COLO668 (cell line): Measurements from ENCODE around the gene ZNF331.

Source experiments
- DNase-seq: peaks from one replicate; lab custom pipeline; 2025; ENCODE audit not compliant: unreplicated experiment; lab: John Stamatoyannopoulos, UW

Gene ZNF331

DNA sequence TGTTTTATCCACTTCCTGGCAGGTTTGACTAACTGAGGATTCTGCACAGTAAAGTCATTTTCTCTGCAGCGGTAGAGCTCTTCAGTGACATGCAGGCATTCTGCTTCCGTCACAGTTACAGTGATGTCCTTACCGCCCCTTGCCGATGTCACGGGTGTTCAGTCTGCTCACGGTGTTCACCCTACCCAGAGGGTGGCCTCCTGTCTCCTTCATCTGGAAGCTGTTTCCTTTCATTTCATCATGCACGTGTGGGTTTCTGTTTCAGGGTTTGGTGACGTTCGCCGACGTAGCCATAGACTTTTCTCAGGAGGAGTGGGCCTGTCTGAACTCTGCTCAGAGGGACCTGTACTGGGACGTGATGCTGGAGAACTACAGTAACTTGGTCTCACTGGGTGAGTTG is 33.4 kb downstream of the ZNF331 start:
- no peak for DNase-seq

DNA sequence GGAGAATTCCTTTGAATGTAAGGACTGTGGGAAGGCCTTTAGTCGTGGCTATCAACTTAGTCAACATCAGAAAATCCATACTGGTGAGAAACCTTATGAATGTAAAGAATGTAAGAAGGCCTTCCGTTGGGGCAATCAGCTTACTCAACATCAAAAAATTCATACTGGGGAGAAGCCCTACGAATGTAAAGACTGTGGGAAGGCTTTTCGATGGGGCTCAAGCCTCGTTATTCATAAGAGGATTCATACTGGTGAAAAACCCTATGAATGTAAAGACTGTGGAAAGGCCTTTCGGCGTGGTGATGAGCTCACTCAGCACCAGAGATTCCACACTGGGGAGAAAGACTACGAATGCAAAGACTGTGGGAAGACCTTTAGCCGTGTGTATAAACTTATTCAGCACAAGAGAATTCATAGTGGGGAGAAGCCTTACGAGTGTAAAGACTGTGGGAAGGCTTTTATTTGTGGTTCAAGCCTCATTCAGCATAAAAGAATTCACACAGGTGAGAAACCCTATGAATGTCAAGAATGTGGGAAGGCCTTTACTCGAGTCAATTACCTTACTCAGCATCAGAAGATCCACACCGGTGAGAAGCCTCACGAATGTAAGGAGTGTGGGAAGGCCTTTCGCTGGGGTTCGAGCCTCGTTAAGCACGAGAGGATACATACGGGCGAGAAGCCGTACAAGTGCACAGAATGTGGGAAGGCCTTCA is 39.2 kb downstream of the ZNF331 start:
- no peak for DNase-seq

DNA sequence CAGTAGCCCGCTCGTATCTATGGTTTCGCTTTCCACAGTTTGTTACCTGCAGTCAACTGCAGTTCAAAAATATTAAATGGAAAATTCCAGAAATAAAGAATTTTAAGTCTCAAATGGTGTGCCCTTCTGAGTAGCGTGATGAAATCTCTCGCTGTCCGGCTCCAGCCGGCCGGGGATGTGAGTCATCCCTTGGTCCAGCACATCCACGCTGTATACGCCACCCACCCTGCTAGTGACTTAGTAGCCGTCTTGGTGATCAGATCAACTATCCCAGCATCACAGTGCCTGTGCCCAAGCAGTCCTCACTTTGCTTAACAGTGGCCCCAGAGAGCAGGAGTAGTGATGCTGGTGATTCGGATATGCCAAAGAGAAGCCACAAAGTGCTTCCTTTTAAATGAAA is 40.0 kb downstream of the ZNF331 start:
- no peak for DNase-seq

DNA sequence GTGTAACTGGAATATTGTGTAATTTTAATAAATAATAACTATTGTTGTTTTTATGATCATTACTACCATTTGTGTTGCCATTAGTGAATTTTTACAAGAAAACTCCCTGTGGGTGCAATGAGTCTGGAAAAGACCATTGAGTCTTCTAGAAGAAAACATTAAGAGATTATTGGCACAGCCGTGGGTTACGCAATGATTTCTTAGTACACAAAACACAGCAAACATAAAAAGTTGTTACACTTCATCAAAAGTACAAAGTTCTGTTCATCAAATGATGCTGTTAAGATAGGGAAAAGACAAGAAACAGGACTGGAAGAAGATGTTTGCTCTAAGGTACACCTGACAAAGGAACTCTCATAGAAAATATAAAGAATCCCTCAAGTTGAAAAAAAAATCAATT is 41.6 kb downstream of the ZNF331 start:
- DNase-seq: no peak

DNA sequence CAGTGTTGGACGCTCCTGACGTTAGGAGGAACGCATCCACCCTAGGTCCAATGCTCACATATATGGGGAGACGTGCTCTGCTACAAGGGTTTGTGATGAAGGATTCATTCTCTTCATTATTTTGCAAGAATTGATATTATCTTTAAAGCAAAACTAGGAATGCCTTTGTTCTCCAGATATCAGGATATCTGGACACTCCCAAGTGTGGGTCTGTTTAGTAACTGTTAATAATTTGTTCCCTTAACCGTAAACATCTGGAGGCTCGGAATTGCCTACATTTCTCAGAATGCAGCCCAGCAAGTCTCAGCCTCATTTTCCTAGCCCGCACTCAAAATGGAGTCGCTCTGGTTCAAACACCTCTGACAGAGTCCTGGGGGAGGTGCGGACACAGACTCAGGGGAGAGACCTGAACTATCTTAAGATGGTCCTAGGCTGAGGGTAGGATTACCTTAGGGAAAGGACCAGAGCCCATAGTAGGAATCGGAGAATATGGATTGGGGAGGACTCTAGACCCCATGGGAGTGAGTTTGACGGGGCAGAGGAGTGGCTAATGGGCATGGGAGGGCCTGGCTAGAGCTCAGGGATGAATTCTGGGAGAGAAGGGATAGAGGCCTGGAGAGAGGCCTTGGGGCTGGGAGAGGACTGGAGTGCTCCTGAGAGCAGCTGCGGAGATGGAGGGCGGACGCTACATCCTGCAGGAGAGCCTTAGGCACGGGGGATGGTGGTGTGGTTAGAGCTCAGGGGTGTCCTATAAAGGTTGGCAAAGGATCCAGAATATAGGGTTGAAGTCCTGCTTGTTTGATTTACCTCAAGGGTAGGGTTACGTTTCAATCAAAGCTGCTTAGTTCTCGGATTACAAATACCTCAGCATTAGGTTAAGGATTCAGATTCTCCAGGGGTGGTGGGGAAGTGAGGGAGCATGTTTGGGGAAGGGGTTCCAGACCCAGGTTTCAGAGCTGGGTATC is 43.2 kb downstream of the ZNF331 start:
- no peak for DNase-seq

DNA sequence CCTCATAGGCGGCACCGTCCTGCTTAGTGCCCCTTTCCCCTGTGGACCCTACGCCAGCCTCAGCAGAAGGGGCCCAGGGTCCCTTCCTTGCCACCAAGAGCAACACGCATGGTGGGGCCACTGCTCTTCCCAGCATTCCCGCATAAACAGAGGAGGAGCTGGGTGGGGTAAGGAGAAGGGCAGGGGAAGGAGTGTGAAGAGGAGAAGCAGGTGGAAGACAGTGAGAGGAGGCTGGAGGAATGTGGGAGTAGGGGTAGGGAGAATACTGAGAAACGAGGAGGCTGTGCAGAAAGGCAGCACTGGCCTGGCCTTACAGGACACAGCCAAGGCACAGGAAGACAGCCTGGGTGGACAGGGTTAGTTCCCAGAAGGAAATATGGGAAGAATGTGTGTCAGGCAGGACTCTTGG is 43.9 kb downstream of the ZNF331 start:
- DNase-seq: no peak

DNA sequence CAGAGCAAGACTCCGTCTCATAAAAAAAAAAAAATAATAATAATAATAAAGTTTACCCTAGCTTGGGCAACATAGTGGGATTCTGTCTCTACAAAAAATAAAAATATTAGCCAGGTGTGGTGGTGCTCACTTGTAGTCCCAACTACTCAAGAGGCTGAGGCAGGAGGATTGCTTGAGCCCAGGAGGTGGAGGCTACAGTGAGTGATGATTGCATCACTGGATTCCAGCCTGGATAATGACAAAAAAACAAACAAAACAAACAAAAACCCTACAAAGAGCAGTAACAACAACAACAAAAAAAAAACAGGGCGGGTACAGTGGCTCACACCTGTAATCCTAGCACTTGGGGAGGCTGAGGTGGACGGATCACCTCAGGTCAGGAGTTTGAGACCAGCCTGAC is 45.2 kb downstream of the ZNF331 start:
- no peak for DNase-seq

DNA sequence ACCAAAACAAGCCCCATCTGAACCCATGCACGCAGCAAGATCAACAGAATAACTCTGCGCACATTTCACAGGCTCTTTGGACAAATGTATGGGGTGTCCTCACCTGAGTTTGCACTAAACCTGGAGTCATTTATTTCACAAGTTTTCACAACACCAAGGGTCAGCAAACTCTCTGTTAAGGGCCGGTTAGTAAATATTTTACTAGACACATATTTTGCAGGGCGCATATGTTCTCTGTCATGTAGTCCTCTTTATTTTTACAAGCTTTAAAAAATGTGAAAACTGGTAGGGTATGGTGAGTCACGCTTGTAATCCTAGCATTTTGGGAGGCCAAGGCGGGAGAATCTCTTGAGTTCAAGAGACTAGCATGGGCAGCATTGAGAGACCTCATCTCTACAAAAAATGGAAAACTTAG is 48.3 kb downstream of the ZNF331 start:
- no peak for DNase-seq

DNA sequence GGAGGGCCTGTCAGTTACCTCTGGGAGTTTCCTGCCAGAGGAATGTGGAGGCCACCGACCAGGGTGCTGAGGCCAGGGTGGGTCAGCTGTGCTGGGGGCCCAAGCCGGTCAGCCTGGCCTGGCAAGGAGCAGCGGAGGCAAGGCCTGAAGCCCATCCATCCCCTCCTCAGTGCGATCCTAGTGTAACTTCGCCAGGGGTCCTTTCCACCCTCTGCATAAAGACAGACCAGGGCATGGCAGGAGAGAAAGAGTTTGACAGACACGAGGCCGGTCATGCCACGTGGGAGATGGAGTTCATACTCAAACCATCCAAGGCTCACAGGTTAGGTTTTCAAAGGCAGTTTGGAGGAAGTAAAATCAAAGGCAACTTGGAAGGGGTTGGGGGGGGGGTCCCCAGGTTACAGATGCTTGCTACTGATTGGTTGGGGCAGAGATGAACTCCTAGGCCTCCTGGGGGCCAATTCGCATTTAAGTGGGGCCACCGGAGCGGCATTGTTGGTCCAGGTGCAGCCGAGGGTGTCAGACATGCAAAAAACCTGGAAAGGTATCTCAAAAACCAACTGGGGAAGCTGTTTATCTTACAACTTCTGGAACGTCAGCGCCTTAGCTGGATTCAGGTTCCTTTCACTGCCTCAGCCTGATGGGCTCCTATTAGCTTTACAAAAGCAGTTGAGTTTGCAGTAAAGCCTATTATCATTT is 57.0 kb downstream of the ZNF331 start:
- DNase-seq: no peak

DNA sequence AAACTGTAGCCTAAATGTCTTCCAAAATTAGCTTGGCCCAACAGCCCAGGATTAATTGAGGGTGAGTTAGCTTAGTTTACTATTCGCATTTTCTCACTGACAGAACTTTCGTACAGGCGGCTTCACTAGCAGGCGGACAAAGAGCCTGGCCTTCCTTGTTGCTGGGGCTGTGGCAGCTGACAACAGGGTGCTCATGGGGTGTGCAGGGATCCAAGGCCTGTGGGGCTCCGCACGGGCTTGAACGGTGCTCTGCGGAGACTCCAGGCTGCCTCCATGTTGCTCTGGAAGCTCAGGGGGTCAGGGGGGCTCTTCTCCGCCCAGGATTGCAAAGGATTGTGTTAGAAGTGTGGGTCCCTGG is 57.5 kb downstream of the ZNF331 start:
- no peak for DNase-seq

DNA sequence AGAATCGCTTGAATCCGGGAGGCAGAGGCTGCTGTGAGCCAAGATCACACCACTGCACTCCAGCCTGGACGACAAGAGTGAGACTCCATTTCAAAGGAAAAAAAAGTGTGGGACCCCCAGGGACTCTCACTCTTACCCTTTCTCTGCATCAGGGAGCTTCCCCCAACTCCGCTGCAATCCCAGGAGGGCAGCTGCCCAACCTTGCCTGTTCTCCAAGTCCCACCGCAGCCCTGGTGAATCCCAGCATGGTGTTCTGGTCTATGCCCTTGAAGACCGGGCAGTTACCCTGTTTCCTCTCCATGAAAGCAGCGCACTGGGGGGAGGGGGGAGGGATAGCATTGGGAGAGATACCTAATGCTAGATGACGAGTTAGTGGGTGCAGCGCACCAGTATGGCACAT is 58.1 kb downstream of the ZNF331 start:
- DNase-seq: no peak

DNA sequence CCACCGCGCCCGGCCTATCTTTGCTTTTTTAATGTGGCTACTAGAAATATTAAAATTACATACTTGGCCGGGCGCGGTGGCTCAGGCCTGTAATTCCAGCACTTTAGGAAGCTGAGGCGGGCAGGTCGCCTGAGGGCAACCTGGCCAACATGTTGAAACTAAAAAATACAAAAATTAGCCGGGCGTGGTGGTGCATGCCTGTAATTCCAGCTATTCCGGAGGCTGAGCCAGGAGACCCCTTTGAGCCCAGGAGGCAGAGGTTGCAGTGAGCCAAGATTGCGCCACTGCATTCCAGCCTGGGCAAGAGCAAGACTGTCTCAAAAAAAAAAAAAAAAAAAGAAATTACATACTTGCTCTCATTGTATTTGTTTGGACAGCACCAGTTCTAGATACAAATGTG is 59.1 kb downstream of the ZNF331 start:
- DNase-seq: no peak

DNA sequence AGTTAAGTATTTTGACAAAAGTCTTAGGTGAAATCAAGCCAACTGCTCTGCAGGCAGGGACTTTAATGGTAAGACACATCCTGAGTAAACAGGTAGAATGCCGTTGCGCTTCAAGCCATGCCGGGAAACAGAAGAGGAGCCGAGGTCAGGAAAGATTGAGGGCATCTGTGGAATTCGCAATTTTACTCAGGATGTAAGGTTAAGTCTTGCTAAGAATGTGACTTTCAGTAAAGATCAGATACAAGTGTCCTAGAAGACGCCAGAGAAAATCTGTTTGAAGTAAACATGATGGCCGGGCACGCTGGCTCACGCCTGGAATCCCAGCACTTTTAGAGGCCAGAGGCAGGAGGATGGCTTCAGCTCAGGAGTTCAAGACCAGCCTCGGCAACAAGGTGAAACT is 60.4 kb downstream of the ZNF331 start:
- no peak for DNase-seq

DNA sequence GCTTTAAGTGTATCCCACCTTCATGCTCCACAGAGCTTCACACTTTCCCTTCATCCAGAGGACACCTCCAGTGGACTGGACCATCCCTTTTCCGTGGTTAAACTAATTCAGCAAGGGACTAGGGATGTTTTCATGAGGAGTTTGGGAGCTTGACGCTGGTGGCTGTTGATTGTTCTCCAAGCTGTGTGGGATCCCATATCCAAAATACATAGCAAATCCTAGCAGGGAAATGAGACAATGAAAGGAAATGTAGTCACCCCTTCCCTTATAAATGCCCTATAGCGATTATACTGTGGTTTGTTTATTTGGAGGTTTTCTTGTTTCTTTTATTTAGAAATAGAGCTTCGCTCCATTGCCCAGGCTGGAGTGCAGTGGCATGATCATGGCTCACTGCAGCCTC is 62.3 kb downstream of the ZNF331 start:
- DNase-seq: no peak

DNA sequence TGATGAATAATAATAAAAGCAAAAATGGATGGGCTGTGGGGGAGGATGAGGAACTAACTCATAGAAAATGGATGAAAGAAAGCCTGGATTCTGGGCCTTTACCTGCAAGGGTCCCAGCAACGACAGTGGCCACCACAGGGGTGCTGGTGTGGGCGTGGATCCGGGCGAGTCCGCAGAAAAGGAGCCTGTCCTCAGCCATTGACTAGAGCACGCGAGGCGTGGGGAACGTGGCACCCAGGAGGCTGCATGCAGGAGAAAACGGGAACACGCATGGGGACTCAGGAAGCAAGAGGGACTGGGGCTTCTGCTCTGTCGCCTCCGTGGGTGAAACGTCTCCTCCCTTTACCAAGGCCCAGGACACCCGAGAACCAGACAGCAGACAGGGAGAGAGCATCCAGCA is 68.1 kb downstream of the ZNF331 start:
- DNase-seq: no peak

DNA sequence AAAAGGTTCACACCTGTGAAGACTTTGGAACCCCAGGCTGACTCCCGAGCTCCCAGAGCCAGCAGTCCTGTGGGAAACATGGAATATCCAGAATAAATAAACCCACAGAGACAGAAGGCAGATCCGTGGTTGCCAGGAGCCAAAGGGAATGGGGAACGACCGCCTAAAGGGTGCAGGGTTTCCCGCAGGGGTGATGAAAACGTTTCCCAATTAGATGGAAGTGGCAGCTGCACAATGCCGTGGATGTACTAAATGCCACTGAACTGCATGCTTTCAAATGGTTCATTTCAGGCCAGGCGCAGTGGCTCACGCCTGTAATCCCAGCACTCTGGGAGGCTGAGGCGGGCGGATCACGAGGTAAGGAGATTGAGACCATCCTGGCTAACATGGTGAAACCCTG is 70.4 kb downstream of the ZNF331 start:
- DNase-seq: no peak

DNA sequence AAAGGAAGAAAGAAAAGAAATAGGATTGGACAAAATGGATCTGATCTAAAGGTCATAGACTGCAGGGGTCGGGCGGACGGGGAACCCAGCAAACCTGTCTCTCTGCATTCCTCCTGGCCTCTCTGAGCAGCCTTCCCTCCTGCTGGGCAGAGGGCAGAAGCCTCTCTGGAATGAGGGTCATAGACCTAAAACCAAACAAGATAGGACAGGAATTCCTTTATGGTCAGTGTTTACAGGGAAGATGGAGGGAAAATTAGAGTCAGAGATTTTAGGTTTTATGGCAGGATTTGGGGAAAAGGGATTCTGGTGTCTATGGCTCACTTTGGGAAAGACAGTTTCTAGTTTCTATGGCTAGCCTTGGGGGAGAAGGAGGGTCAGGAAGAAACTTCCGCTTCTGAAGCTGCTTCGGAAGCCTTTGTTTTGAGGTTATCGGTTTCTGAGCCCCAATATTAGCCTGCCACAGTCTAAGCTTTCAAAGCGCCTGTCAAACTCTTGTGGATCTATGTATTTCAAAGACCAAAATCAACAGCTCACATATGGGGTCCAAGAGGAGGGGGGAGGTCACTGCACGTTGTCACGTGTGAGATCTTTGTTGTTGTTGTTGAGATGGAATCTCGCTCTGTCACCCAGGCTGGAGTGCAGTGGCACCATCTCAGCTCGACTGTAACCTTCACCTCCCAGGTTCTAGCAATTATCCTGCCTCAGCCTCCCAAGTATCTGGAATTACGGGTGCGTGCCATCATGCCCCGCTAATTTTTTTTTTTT is 75.0 kb downstream of the ZNF331 start:
- DNase-seq: no peak

DNA sequence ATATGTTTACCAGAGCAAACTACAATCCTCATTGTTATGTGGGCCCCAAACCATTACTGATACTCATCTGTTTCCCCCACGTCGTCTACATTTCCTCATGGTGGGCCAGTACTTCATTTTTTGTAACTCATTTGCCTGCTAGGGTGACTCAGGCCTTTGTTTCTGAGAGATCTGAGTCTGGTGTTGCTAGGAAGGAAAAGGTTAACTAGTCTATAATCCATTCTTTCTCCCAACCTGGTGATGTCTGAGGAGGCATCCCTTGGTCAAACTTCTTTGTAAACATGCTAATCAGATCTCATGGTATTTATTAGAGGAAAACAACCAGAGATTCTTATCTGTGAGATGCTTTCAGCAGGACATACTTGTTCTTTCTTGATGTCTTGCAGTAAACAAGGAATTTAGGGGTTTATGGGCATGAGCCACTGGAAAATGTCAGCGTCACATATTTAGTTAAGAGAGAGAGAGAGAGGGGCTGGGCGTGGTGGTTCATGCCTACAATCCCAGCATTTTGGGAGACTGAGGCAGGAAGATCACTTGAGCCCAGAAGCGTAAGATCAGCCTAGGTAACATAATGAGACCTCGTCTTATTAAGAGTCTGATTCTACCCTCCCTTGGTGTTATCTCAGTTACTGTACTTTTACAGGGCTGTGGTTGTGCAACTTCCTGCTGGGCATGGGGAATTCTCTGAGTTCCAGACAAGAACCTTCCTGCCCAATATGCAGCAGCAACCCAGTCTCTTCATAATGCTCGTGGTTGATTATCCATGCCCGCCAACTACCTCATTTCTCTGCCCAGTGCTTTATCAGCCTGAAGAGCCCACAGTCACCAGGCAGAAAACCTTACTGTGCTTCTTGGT is 84.2 kb downstream of the ZNF331 start:
- DNase-seq: no peak

DNA sequence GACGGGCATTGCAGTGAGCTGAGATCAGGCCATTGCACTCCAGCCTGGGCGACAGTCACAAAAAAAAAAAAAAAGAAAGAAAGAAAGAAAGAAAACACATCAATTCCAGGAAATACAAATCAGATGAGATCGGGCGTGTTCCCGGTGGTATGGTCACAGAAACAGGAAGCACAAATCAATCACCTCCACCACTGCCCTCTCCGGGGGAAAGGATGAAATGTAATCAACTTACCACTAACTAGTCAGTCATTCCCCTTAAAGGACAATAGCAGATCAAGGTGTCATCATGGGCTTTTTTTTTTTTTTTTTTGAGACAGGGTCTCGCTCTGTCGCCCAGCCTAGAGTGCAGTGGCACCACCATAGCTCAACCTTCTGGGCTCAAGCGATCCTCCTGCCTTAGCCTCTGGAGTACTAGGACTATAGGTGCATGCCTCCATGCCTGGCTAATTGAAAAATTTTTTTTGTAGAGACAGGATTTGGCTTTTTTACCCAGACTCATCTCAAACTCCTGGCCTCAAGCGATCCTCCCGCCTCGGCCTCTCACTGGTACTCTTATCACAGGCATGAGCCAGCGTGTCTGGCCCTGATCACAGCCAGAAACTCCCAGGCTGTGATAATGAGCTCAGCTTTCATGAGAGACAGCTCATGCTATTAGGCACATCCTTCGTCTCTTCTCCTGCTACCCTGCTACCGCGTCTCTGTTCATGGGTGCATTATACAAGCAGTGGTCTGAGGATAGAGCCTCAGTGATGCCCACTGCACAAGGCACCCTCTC is 87.0 kb downstream of the ZNF331 start:
- DNase-seq: no peak
